GM10266 (cell line): ENCODE results near the gene FOXP3.
"Not testable (repeated sequence)": the region's sequence is repeated elsewhere in the genome, so short reads cannot be mapped to it uniquely, and the experiment has no call there.

Experiments
- DNase-seq: peaks from one replicate; pipeline ENCODE4 v3.0.0; 2012; ENCODE audit errors: extremely low spot score
- TF ChIP-seq, protein P1 (sequence below): IDR thresholded peaks from 2 replicates; pipeline ENCODE4 v1.5.1; 2012; ENCODE audit warnings: mild to moderate bottlenecking, low read depth; ENCODE audit not compliant: control insufficient read depth, insufficient read depth; ENCODE audit errors: missing control alignments

Gene FOXP3

GRCh38 chrX:49264460-49264859 is at the start of gene FOXP3:
Gene FOXP3 (minus strand): TSS chrX:49264710. CDS start chrX:49258505, 6,205 bp downstream.
- no peak for DNase-seq
- TF ChIP-seq, protein P1, sequence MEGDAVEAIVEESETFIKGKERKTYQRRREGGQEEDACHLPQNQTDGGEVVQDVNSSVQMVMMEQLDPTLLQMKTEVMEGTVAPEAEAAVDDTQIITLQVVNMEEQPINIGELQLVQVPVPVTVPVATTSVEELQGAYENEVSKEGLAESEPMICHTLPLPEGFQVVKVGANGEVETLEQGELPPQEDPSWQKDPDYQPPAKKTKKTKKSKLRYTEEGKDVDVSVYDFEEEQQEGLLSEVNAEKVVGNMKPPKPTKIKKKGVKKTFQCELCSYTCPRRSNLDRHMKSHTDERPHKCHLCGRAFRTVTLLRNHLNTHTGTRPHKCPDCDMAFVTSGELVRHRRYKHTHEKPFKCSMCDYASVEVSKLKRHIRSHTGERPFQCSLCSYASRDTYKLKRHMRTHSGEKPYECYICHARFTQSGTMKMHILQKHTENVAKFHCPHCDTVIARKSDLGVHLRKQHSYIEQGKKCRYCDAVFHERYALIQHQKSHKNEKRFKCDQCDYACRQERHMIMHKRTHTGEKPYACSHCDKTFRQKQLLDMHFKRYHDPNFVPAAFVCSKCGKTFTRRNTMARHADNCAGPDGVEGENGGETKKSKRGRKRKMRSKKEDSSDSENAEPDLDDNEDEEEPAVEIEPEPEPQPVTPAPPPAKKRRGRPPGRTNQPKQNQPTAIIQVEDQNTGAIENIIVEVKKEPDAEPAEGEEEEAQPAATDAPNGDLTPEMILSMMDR, result no peak

GRCh38 chrX:49312176-49312575 is 47.7 kb upstream of the FOXP3 start:
- TF ChIP-seq, protein P1, result no peak
- DNase-seq, result no peak

GRCh38 chrX:49310371-49310770 is 45.9 kb upstream of the FOXP3 start:
- no peak for DNase-seq
- TF ChIP-seq, protein P1, result no peak

DNA sequence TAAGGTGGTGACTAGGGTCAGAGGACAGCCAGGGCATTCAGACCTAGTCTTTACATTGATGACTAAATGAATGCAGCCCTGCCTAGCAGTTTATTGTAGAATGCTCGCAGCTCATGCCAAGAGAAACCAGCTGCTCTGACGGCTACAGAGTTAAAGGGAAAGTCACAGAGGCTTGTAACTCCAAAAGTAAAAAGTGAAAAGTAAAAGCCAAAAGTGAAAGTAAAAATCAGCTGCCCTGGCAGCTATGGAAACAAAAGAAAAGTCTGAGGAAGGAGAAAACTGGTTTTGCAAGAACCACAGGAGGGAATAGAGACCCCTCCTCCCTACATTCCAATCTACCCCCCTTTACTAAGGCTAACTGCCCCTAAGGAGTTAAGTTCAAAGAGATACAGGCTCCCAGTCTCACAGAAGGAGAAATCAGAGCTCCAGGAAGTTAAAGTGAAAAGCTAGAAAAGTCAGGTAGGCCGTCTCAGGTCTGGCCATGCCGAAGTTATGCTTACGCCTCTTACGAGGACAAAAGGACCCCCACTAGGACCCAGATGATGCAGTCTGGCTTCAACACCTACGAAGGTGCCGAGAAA is 45.0 kb upstream of the FOXP3 start:
- DNase-seq, result no peak
- TF ChIP-seq, protein P1, result no peak

DNA sequence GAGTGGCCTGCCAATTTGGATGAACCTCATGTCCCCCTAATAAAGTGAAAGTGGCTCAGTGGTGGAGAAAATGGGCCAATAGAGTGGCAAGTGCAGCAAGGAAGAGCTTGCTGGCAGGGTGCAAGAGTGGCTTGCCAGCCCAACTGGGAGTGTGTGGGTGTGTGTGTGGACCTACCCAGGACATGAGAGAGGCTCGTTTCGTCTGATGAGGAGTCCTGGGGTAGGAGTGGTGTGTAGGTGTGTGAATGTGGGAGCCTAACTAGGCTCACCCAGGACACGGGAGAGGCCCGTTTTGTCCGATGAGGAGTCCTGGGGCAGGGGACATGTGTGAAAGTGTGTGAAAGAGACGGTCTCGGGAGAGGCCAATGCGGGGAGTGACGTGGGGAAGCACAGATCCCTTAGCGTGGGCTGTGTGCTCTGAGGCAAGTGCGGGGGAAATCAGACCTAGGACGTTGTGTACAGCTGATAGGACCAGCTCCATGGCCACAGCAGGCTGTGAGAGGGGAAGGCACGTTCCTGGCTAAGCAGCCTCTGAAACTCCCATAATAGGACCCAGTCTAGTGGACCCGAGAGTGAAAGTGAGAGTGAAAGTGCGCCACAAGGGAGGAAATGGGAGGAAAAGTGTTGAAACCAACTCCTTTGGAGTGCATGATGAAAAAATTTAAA is 44.2 kb upstream of the FOXP3 start:
- DNase-seq, result no peak
- TF ChIP-seq, protein P1, result no peak

GRCh38 chrX:49307775-49308174 is 43.3 kb upstream of the FOXP3 start:
- not testable (repeated sequence) for DNase-seq

- TF ChIP-seq, protein P1, result no peak
Measured at GRCh38 chrX:49303346-49303745, 38.8 kb upstream of the FOXP3 start, which contains the start of gene GAGE10. Gene GAGE10 (plus strand): TSS chrX:49303646. CDS start chrX:49304860, 1,214 bp downstream.

GRCh38 chrX:49300703-49301102 is 36.2 kb upstream of the FOXP3 start:
- no peak for DNase-seq
- TF ChIP-seq, protein P1, result no peak

More at GRCh38 chrX:49303346-49303745, 38.8 kb upstream of the FOXP3 start, which contains the start of gene GAGE10:
- DNase-seq, result no peak

- DNase-seq, result not testable (repeated sequence)
Measured at GRCh38 chrX:49299293-49299692, 34.8 kb upstream of the FOXP3 start.
